Neuron (in vitro differentiated cells): ENCODE measurements around the gene CRYGN.

ENCODE experiments used
- H2AFZ ChIP-seq: one replicate; pipeline ENCODE4 v1.6.1; 2013; ENCODE audit warnings: low read depth, mild to moderate bottlenecking, inconsistent platforms, low read length, moderate library complexity
- H3K27me3 ChIP-seq: one replicate; pipeline ENCODE4 v1.6.1; 2013; ENCODE audit warnings: low read length; ENCODE audit not compliant: insufficient read depth
- H3K36me3 ChIP-seq: one replicate; pipeline ENCODE4 v1.6.1; 2013; ENCODE audit warnings: low read length; ENCODE audit not compliant: insufficient read depth
- H3K4me1 ChIP-seq: one replicate; pipeline ENCODE4 v1.6.1; 2013; ENCODE audit warnings: low read length; ENCODE audit not compliant: insufficient read depth
- H3K4me3 ChIP-seq: 2 replicates; pipeline ENCODE4 v1.5.1; 2013; ENCODE audit warnings: mild to moderate bottlenecking, low read length, moderate library complexity
- H3K9me3 ChIP-seq: one replicate; pipeline ENCODE4 v1.6.1; 2013; ENCODE audit warnings: low read length

CRYGN gene

DNA sequence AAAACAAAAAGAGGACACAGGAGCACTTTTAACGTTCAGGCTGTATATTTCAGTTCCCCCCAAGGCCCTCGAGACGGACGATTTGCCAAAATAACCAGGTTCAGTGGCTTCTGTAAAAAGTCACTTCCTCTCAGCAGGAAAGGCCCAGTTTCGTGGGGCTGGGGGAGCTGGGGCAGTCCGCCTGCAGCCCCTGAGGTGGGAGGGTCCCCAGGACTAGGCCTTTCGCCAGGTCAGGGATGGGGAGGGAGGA lies 58.9 kb downstream of the CRYGN start:
- H3K27me3 ChIP-seq: no peaks in the 10 kb centered on the region
- no peaks in the 10 kb centered on the region for H3K4me1 ChIP-seq
- no peak overlapping the region for H2AFZ ChIP-seq
- no peak overlapping the region for H3K4me3 ChIP-seq
- peaks cover 32% of the 10 kb centered on the region for H3K36me3 ChIP-seq
- no peaks in the 10 kb centered on the region for H3K9me3 ChIP-seq

DNA sequence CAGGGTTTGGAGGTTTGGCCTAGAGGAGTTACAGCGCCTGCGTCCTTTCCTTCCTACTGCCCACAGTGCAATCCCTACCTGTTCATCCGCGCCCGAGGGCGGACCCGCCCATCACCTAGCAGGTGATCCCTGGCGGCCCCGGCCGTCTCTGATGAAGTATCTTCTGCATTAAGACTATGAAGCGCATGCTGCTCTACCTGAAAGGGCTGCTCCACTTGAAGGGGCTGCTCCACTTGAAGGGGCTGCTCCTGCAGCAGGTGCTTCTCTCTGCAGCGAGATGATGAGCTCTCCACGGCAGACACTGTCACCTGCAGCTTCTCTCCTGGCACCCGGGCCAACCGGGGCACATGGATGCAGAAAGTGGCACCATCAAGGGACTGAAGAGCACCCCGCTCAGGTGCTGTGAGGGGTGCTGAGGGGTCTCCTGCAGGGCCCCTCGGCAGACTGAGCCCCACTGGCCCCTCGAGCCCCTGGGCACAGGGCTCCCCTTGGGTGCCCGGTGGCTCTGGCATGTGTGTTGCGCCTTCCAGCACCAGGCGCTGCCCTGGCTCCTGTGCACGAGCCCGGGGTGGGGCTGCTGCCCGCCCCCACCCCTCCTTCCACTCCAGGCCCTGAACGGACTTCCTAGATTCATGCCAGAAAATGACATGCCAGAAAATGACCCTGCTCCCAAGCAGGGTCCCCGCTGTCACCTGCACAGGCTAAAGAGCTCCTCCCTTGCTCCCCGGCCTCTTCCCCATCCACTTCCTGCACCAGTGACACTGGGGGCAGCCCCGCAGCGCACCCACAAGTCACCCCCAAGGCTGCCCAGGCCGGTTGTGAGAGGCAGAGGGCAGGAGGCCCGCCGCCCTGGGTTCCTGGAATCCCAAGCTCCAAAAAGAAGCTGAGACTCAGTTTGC lies 59.5 kb downstream of the CRYGN start:
- peaks cover 38% of the 10 kb centered on the region for H3K36me3 ChIP-seq
- H3K4me3 ChIP-seq: no peak overlapping the region
- no peaks in the 10 kb centered on the region for H3K27me3 ChIP-seq
- no peaks in the 10 kb centered on the region for H3K9me3 ChIP-seq
- no peak overlapping the region for H2AFZ ChIP-seq
- H3K4me1 ChIP-seq: no peaks in the 10 kb centered on the region

DNA sequence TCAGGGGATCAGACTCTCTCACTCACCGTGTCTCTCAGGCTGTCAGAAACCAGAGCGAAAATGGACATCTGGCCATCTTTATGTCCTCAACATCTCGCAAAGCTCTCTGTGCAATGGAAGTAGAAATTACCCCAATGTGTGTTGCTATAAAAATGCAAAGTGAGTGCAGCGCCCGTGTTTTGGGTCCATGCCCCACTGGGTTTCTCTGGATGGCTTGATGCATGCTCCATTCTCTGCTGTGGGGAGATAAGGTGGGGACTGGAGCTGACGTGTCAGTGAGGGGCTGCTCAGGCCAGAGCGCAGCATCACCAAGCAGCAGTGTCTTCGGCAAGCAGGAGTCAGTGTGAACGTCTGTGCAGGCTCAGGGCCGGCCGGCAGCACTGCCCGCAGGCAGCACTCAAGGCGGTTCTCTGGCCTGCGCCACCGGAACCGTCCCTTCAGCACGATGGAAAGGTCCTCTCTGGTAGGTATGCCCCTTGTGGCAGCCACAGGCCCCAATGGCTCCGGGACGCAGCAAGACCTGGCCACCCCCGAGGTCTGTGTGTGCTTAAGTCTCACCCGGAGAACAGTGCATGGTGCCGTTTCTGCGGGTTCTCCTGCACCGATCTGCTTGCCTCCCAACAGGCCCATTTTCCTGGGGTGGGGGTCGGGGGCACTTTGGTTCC lies 60.3 kb downstream of the CRYGN start:
- Histone ChIP-seq H3K36me3 (peaks cover 39% of the 10 kb centered on the region), H2AFZ (no peak overlapping the region), H3K4me3 (no peak overlapping the region), H3K4me1 (no peaks in the 10 kb centered on the region), H3K9me3 (no peaks in the 10 kb centered on the region), H3K27me3 (no peaks in the 10 kb centered on the region)

DNA sequence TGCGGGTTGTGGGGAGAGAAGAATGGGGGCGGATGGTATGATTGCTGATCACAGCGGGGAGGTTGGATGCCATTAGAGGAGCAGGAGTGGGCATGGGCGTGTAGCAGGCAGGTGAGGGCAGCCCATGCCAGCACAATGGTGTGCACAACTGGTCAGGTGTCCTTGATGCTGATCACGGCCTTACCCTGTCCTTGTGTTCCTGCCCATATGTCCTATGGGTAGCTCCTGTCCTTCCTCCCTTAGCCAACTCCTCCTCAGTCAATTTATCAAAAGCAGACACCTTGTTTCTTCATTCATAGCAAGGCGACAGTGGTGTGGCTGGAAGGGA lies 60.8 kb downstream of the CRYGN start:
- Histone ChIP-seq H3K36me3 (peaks cover 42% of the 10 kb centered on the region), H2AFZ (no peak overlapping the region), H3K4me3 (no peak overlapping the region), H3K9me3 (no peaks in the 10 kb centered on the region), H3K4me1 (no peaks in the 10 kb centered on the region), H3K27me3 (no peaks in the 10 kb centered on the region)
